HCT116 (cell line): Measurements from ENCODE around the gene MEAK7.

Source experiments
- CEBPB ChIP-seq: IDR thresholded peaks from 2 replicates; pipeline ENCODE4 v1.6.1; 2012; ENCODE audit warnings: low read depth
- CTCF ChIP-seq, 3 experiments: fragments of 200-600 bp in 1 of 3; sonication (generic) in 1 of 3; IDR thresholded peaks in 2 of 3; conservative IDR thresholded peaks in 1 of 3; 2 replicates each; pipeline ENCODE4 v1.5.1; 2012 to 2017; ENCODE audit warnings: low read depth in 2 of 3, low read length in 2 of 3, antibody characterized with exemption in 1 of 3, borderline replicate concordance in 1 of 3, control low read depth in 1 of 3, mild to moderate bottlenecking in 1 of 3, mixed read lengths in 1 of 3, mixed run types in 1 of 3, moderate library complexity in 1 of 3; ENCODE audit not compliant: insufficient read depth in 1 of 3
- ELF1 ChIP-seq: IDR thresholded peaks from 2 replicates; pipeline ENCODE4 v1.6.1; 2012; ENCODE audit warnings: low read depth, borderline replicate concordance
- EZH2 ChIP-seq: fragments of 200-600 bp; sonication (generic); IDR thresholded peaks from 2 replicates; pipeline ENCODE4 v1.6.1; 2017; ENCODE audit warnings: antibody characterized with exemption, mixed run types
- EZH2phosphoT487 ChIP-seq: fragments of 200-600 bp; IDR thresholded peaks from 2 replicates; pipeline ENCODE4 v1.6.1; 2018; ENCODE audit warnings: antibody characterized with exemption, borderline replicate concordance
- MAX ChIP-seq: IDR thresholded peaks from 2 replicates; pipeline ENCODE4 v1.6.1; 2012
- POLR2A ChIP-seq: IDR thresholded peaks from 2 replicates; pipeline ENCODE4 v1.7.0; 2011; ENCODE audit warnings: borderline replicate concordance; ENCODE audit not compliant: insufficient read depth, insufficient read length; ENCODE audit errors: extremely low read depth
- REST ChIP-seq: IDR thresholded peaks from 2 replicates; pipeline ENCODE4 v1.6.1; 2012; ENCODE audit warnings: low read depth
- YY1 ChIP-seq: IDR thresholded peaks from 2 replicates; pipeline ENCODE4 v1.6.1; 2011; ENCODE audit warnings: low read length, low read depth, moderate library complexity, mild to moderate bottlenecking; ENCODE audit not compliant: insufficient replicate concordance; ENCODE audit errors: extremely low read depth
- ZNF274 ChIP-seq: fragments of 200-500 bp; sonication (Bioruptor generic); IDR thresholded peaks from 2 replicates; pipeline ENCODE4 v1.6.1; 2014; ENCODE audit warnings: mild to moderate bottlenecking, low read depth, low read length, inconsistent platforms

GRCh38 chr16:84552135-84552534 is 47.7 kb upstream of the MEAK7 start:
- TF ChIP-seq CEBPB = no peak
- no peak for TF ChIP-seq POLR2A
- no peak for TF ChIP-seq YY1
- no peak for TF ChIP-seq REST
- no peak for TF ChIP-seq CTCF (IDR thresholded peaks at IDR 0.05 in 2 of 3, conservative IDR thresholded peaks at IDR 0.05 in 1 of 3; ENCODE audit: borderline replicate concordance in 1 of 3, insufficient read depth in 1 of 3, low read depth in 2 of 3, low read length in 2 of 3)
- TF ChIP-seq ZNF274 = no peak
- no peak for TF ChIP-seq MAX
- TF ChIP-seq ELF1 = no peak
- no peak for TF ChIP-seq EZH2
- TF ChIP-seq EZH2phosphoT487 = no peak
